GM18868 (cell line): ENCODE results near the gene CASP4.
A peak's percentile ranks its signal among the peaks of the same experiment; 100 is the strongest.
"Not testable (repeated sequence)": the region's sequence is repeated elsewhere in the genome, so short reads cannot be mapped to it uniquely, and the experiment has no call there.

Source experiments
- ATAC-seq: cut with Tn5 transposase; IDR thresholded peaks from one replicate; pipeline ENCODE4 v1.9.1; 2021; ENCODE audit warnings: mild to moderate bottlenecking, moderate library complexity; ENCODE audit not compliant: unreplicated experiment

CASP4 gene

DNA sequence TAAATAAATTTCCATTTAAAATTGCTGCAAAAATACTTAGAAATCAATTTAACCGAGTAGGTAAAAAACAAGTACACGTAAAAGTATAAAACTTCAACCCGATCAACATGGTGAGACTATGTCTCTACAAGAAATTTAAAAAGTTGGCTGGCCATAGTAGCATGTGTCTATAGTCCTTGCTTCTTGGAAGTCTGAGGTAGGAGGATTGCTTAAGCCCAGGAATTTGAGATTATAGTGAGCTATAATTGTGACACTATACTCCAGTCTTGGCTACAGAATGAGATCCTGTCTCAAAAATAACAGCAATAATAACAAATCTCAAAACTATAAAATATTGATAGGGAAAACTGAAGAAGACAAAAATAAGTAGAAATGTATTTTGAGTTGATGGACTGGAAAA is 11.1 kb downstream of the CASP4 start:
- no peak for ATAC-seq

DNA sequence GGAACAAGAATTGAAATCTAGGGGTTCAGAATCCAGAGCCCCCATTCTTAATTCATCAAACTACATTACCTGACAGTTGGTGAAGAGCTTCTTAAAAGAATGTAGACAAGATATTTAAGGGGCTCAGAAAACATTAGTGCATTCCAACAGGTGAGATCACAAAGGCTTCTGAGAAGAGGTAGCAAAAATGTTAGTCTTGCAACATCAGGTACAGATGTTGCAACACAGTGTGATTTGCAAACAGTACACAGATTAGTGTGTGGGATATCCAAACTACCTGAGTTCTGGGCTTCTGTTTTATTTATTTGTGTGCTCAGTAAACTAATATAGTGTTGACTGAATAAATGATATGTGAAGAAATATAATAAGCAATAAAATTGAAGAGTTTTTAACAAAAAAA is 11.8 kb downstream of the CASP4 start:
- no peak for ATAC-seq

DNA sequence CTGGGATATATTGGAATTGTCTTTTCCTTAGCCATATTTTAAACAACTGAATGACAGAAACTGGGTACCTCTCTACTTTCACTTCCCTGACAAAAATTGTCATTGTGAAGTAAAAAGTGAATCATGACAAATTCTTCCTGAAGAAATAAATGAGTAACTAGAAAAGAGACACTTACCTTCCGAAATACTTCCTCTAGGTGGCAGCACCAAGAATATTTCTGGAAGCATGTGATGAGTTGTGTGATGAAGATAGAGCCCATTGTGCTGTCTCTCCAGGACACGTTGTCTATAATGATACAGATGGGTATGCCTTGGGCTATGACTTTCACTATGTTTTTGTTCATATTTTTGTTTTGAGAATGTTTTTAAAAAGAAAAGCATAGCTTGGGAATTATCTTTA is 21.5 kb downstream of the CASP4 start:
- ATAC-seq, result peak; percentile 96

DNA sequence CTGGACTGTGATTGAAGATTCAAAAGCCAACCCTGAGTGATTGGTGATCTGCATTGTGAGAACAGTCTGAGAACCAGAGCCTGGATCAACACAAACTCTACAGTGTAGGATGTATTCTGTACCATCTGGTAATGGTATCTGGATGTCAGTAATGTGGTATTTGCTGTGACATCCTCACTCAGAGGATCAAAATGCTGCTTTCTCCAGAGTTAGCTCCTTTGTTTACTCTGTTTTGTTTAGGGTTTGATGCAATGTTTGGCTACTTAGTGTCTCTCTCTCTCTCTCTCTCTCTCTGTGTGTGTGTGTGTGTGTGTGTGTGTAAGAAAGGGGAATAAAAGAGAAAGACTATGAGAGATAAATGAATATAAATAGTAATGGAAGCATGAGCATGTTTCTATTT is 24.3 kb downstream of the CASP4 start:
- ATAC-seq, result no peak

DNA sequence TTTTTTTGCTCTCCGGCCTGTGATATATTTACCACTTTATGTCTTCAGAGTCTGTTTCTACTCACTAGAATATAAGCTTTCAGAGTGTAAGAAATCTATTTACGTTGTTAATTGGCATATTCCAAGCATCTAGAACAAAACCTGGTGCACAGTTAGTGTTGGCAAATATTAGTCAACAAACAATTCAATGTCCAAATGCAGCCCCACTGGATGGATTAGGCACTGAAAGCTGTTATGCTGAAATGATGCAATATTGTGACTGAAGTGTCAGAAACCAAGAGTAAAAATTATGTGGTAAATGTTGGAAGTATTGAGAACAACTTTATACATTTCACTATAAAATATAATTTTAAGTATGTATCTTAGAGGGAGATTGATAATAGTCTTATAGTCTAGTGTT is 24.8 kb downstream of the CASP4 start:
- ATAC-seq, result no peak

DNA sequence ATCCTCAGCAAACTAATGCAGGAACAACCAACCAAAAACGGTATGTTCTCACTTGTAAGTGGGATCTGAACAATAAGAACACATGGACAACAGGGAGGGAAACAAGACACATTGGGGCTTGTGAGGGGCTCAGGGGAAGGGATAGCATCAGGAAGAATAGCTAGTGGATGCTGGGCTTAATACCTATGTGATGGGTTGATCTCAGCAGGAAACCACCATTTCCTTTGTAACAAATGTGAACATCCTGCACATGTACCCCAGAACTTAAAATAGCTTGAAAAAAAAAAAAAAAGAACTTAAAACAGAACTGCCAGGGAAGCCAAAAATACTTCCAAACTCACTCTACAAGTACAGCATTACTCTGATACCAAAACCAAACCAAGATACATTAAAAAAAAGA is 33.8 kb downstream of the CASP4 start:
- no peak for ATAC-seq

DNA sequence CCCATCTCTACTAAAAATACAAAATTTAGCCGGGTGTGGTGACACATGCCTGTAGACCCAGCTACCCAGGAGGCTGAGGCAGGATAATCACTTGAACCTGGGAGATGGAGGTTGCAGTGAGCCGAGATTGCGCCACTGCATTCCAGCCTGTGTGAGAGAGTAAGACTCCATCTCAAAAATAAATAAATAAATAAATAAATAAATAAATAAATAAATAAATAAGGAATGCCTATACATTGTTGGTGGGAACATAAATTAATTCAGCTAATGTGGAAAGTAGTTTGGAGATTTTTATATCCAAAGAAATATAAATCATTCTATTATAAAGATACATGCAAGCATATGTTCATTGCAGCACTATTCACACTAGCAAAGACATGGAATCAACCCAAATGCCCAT is 34.3 kb downstream of the CASP4 start:
- ATAC-seq, result not testable (repeated sequence)

DNA sequence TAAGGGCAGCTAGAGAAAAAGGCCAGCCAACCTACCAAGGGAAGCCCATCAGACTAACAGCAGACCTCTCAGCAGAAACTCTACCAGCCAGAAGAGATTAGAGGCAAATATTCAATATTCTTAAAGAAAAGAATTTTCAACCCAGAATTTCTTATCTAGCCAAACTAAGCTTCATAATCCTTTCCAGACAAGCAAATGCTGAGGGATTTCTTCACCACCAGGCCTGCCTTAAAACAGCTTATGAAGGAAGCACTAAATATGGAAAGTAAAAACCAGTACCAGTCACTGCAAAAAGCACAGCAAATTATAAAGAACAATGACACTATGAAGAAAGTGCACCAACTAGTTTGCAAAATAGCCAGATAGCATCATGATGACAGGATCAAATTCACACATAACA is 39.6 kb downstream of the CASP4 start:
- no peak for ATAC-seq

DNA sequence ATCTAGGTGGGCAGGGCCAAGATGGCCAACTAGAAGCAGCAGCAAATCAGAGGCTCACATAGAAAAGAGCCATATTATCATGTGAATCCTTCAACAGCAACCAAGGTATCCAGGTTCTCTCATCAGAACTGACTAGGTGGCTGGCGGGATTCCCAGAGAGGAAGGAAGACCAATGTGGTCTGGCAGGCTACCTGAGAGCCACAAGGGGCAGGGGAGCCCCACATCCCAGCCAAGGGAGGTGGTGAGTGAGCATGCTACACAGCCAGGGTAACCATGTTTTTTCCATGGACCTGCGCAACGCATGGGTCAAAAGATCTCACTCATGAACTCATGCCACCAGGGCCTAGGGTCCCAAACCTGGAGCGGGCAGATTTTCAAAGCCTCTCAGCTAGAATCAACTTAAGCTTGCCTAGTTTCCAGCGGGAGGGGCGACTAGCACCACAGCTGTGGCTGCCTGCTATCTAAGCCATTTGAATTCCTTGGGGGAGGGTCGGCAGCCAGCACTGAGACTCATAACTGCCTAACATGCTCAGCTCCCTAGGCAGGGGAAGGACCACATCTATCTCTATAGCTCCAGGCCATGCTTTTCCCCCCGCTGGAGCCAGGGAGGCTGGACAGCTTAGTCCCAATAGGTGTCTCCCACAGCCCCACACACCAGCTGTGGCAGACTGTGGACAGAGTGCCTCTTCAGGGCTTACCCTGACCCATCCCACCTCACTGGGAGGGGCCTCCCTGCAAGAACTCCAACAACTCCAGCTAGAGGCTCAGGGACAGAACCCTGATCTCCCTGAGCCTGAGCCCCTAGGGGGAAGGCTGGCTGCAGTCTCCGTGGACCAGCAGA is 41.4 kb downstream of the CASP4 start:
- ATAC-seq, result no peak

DNA sequence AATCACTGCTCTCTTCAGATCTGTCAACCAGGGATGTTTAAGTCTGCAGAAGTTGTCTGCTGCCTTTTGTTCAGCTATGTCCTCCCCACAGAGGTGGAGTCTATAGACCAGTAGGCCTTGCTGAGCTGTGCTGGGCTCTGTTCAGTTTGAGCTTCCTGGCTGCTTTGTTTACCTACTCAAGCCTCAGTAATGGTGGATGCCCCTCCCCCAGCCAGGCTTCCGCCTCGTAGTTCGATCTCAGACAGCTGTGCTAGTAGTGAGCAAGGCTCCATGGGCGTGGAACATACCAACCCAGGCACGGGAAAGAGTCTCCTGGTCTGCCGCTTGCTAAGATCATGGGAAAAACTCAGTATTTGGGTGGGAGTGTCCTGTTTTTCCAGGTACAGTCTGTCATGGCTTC is 42.5 kb downstream of the CASP4 start:
- no peak for ATAC-seq

DNA sequence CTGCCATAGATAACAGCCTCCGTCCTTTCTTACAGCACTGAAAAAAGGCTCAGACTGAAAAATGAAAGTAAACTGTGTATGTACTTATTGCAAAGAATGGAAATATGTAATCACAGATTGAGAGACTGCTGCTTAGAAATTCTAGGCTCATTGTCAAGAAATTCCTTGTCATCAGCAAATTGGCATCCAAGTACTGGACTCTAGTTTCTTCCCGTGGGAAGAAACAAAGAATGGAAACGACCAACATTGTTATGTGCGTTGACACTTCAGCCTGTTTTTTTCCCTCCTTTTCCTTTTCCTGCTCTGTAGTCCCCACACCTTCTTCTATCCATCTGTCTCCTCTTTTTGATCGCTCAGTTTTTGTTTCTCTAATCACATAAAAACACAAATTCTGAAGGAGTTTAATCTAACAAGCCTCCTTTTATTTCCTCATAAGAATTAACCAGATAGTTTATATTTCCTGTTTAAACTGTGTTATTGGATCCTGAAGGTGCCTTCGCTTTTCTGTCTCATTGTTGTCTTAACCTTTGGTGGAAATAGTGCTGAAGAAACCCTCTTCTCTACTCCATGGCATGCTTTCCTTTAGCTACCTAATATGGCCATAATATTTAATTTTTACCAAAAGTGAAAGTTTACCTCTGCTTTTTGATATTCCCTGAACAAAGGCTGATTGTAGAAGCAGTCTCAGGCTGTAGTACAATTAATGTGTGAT is 50.1 kb downstream of the CASP4 start:
- peak; percentile 74 for ATAC-seq

DNA sequence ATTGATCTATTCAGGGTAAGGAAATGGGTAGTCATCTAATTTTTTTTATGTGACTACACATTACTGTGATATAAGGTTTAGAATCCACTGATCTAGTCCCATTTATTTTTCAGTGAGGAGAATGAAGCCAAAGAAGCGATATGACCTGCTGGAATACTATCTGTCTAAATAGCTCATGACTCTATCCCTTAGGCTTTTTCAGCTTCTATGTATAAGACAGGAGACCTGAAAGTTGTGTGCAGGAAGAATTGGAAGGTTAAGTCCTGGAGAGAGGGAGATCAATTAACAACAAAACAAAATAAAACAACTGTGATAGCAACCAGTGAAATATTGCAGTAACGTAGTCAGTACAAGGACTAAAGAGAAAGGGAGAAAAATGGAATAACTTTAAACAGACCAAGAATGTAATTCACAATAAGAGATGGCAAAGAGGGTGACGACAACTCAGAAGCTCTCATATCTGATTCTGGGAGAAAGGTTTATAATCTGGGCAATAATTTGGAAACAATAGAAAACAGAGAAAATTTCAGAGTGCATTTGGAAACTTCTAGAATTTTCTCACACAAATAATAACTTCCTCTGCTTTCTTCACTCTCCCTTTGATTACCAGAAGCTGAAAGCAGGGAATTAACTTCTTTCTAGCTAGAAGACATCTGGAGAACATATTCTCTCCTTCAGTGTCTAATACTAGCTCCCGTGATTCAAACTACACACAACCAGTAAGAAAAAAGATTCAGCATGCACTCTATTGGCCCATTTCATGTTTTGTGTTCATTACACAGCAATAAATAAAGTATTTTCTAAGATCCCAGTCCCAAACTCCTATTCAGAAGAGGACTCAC is 50.9 kb downstream of the CASP4 start:
- ATAC-seq, result peak; percentile 38

DNA sequence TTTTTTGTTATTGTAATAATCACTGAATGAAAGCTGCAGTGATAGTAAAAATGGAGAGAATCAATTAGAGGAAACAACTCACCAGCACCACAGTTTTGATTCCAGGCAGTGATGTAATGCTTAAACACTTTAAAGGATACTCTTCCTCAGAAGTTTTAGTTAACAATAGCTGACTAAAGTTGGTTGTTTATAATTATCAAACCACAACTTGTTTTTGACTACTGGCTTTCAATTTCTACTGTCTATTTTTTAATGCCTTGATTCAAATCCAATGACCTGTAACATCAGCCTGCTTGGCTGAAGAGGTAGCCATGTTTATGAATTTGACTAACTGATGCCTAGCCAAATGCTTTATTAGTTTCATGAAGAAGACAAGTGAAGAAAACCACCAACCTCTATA is 51.9 kb downstream of the CASP4 start:
- no peak for ATAC-seq

DNA sequence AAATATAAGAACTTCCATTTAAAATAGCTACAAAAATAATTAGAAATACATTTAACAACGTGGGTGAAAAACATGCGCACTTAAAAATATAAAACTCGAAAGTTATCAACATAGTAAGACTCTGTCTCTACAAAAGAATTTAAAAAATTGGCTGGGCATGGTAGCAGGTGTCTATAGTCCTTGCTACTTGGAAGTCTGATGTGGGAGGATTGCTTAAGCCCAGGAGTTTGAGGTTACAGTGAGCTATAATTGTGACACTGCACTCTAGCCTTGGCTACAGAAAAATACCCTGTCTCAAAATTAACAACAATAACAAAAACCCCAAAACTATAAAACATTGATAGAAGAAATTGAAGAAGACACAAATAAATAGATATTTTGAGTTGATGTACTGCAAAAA is 56.3 kb downstream of the CASP4 start:
- no peak for ATAC-seq

DNA sequence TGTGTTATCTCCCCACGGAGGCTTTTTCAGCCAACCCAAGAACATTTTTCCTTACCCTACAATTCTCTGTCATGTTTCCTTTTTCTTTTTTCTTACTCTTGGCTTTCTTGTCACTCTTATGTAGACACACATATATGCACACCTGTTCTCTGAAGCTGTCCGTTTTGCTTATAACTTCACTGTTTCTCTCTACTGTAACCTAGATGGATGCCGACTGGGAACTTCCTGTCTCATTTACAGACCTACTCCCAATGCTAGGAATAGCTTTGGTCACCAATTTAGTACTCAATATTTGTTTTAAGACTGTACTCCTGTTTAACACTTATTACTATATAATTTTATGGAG is 60.2 kb downstream of the CASP4 start:
- ATAC-seq, result peak; percentile 14

DNA sequence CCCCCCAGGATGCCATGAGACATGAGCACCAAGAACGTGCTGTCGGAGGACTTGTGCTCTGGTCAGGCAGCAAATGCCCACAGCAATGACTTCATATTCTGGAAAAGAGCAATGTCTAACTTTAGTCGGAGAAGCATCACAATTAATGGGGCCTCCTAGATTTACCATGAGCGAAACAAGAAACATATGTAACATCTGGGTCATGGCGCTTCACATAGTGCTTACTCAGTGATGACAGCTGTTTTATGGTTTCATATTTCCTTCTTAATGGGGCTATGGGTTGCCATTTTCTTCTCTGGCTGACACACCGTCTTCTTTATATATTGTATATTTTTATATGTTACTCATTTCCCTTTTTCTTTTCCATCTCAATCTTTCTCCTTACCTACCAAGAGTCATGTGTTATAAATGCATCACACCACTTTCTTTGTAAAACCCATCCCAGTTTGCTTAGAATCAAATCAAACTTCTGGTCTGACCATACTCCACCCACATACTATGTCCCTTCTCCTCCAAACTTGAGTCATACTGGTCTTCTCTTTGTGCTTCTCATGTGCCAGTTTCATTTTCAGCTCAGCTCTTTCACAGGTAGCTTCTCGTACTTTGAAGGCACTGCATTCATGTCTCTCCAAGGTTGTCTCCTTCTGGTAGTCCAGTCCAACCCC is 60.7 kb downstream of the CASP4 start:
- ATAC-seq, result peak; percentile 95

DNA sequence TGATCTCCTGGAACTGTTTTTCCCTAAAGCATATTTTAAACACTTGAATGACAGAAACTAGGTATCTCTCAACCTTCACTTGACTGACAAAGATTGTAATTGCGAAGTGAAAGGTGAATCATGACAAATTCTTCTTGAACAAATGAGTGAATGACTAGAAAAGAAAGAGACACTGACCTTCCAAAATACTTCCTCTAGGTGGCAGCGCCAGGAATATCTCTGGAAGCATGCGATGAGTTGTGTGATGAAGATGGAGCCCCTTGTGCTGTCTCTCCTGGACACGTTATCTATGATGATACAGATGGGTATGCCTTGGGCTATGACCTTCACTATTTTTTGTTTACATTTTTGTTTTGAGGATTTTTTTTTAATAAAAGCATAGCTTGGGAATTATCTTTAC is 63.1 kb downstream of the CASP4 start:
- no peak for ATAC-seq

DNA sequence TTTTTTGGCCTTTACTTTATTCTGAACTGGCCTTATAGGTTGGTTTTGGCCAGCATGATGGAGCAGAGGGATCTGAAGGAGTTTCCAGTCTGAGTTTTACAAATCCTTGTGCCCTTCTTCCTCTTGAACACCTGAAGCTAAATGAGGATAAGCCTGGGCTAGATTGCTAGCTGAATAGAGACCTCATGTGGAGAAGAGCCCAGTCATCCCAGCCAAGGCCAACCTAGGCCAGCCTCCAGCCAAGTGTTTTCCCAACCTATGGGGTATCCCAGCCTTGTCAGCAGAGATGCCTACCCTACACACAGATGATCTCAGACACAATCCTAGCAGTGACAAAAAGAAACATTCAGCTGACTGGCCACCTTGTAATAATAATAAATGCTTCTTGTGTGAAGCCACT is 69.1 kb downstream of the CASP4 start:
- no peak for ATAC-seq

DNA sequence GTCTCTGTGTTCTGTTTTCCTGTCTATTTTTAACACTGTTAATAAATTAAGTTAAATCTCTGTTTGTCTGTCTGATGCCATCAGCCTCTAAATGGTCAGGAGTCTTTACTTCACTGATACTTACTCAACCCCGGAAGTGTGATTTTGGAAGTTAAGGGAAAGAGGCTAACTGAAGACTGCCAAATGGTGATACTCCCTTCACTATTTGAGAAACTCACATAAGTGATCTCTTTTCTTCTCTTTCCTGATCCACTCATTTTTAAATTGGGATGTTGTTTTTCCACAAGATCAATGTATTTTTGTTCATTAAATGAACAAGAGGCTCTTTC is 69.7 kb downstream of the CASP4 start:
- ATAC-seq, result peak; percentile 4

DNA sequence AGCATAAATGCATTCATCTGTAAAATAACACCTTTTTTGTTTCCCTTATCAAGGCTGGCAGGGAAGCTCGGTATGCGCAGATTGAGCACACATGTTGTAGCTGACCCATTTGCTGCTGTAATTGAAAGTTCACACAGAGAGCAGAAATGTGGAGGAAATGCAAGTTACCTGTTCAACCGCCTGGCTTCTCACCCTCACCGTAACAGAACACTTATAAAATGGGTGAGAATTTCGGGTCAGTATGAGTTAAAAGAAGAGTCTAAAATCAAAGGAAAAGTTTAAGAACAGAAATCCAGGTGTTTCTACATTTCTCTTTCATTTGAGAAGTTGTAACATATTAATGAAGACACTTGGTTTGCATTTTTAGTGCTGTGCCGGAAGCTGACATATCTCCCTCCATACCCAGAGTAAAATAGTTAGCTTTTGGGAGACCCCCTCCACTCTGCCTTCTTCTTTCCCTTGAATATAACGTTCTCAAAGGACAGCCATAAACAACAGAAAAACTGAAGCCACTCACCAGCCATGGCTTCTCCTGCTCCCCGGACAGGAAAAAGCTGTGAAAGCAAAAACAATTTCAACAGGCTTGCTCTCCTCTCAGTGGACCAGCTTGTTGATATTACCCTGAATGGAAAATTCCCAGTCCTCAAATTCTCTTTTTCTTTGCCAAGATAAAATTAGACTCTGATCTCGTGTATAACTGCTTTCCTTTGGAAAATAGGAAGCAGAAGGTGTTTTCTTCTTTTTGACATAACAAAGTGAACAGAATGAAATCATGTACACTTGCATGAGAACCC is 70.3 kb downstream of the CASP4 start, which contains the start of gene CASP12:
Gene CASP12 (minus strand): TSS at position 570 of the 794 bp plus-strand sequence.
- ATAC-seq, result peak; percentile 78
